ENCODE results near the gene BACH2. TPM values are rescaled to one million over a fixed set of nuclear protein-coding genes. Genes with fewer than 3 reads are reported as not detected.

BACH2 gene
- total and polyA plus RNA-seq, 5 donors, result 0.61 to 2.8 (median 1.5) TPM

GRCh38 chr6:89984926-89985750 lies 311.5 kb downstream of the BACH2 start:
- intact Hi-C loops (cut with DNase I), result no loop called here
- Histone ChIP-seq H3K4me3 (ENCODE audit: low read length) (no peak overlapping the region), H3K4me1 (ENCODE audit: control insufficient read depth, insufficient read depth, low read length) (peaks cover 11% of the 10 kb centered on the region), H3K9me3 (ENCODE audit: control insufficient read depth, low read length) (no peaks in the 10 kb centered on the region), H3K27ac (ENCODE audit: low read length) (peak overlapping the region; percentile 30), H3K27me3 (ENCODE audit: control insufficient read depth, insufficient read depth) (no peaks in the 10 kb centered on the region)
- ATAC-seq (peak; percentile 74 to 80), DNase-seq (peak; percentile 72 to 91 (median 87))
- WGBS, result 21% methylated on average over 12 of the region's 12 CpGs

- Histone ChIP-seq H3K27me3 (ENCODE audit: control insufficient read depth, insufficient read depth) (no peaks in the 10 kb centered on the region), H3K4me3 (ENCODE audit: low read length) (no peak overlapping the region), H3K9me3 (ENCODE audit: control insufficient read depth, low read length) (no peaks in the 10 kb centered on the region), H3K4me1 (ENCODE audit: control insufficient read depth, insufficient read depth, low read length) (peaks cover 5% of the 10 kb centered on the region), H3K27ac (ENCODE audit: low read length) (no peak overlapping the region)
- intact Hi-C loops (cut with DNase I), result no loop called here
- no peak for ATAC-seq
- no peak for DNase-seq
These were observed 316.3 kb downstream of the BACH2 start for GRCh38 chr6:89980353-89980752.

DNA sequence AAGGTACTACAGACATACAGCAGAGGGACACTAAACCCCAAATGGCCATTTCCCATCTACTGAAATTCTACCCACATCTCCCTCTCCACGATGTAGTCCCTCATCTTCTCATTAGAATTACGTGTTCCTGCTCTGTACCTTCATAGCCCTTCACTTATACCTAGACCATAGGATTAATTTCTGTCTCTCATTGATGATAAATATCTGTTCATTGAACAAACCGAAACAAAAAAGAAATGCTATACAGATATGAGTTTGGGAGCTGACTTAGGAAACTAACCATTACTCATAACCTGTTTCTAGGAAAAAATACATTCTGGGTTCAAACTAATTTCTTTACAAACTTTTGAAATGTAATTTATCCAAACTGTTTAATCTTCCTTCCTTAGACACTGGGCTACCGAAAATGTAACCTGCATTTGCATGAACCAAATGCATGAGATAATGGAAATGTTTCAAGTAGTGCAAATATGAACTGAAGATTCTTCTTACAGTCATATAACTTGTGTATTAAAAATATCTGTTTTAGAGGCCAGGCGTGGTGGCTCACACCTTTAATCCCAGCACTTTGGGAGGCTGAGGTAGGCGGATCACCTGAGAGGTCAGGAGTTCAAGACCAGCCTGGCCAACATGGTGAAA lies 317.0 kb downstream of the BACH2 start:
- H3K27ac ChIP-seq (ENCODE audit: low read length), result no peak overlapping the region
- WGBS, result 97% methylated on average over 6 of the region's 6 CpGs
- no peaks in the 10 kb centered on the region for H3K4me1 ChIP-seq (ENCODE audit: control insufficient read depth, insufficient read depth, low read length)
- DNase-seq, result no peak
- ATAC-seq, result no peak
- intact Hi-C loops (cut with DNase I), result loop anchor here in 3 of 4 donors (10.0 kb wide), 2 partner anchors 315 to 415 kb away; partner anchors contain the start of gene BACH2 (in 3 of the 3)
- no peaks in the 10 kb centered on the region for H3K9me3 ChIP-seq (ENCODE audit: control insufficient read depth, low read length)
- H3K4me3 ChIP-seq (ENCODE audit: low read length), result no peak overlapping the region
- no peaks in the 10 kb centered on the region for H3K27me3 ChIP-seq (ENCODE audit: control insufficient read depth, insufficient read depth)

GRCh38 chr6:89978749-89979145 lies 317.9 kb downstream of the BACH2 start:
- Histone ChIP-seq H3K4me3 (ENCODE audit: low read length) (no peak overlapping the region), H3K4me1 (ENCODE audit: control insufficient read depth, insufficient read depth, low read length) (no peaks in the 10 kb centered on the region), H3K27ac (ENCODE audit: low read length) (no peak overlapping the region), H3K9me3 (ENCODE audit: control insufficient read depth, low read length) (no peaks in the 10 kb centered on the region), H3K27me3 (ENCODE audit: control insufficient read depth, insufficient read depth) (no peaks in the 10 kb centered on the region)
- ATAC-seq (no peak), DNase-seq (no peak)
- WGBS, result 79% methylated on average over 5 of the region's 5 CpGs
- intact Hi-C loops (cut with DNase I), result loop anchor here in 3 of 4 donors (10.0 kb wide), 2 partner anchors 316 to 416 kb away; partner anchors contain the start of gene BACH2 (in 3 of the 3)

- no peak overlapping the region for H3K4me3 ChIP-seq (ENCODE audit: low read length)
- H3K27me3 ChIP-seq (ENCODE audit: control insufficient read depth, insufficient read depth), result no peaks in the 10 kb centered on the region
- no peak overlapping the region for H3K27ac ChIP-seq (ENCODE audit: low read length)
- WGBS, result 34% methylated on average over 8 of the region's 8 CpGs
- intact Hi-C loops (cut with DNase I), result loop anchor here in 3 of 4 donors (10.0 kb wide), 2 partner anchors 317 to 417 kb away; partner anchors contain the start of gene BACH2 (in 3 of the 3)
- DNase-seq (no peak), ATAC-seq (peak; percentile 51 to 70)
- no peaks in the 10 kb centered on the region for H3K9me3 ChIP-seq (ENCODE audit: control insufficient read depth, low read length)
- H3K4me1 ChIP-seq (ENCODE audit: control insufficient read depth, insufficient read depth, low read length), result no peaks in the 10 kb centered on the region
These were observed 318.6 kb downstream of the BACH2 start for GRCh38 chr6:89977808-89978748.

DNA sequence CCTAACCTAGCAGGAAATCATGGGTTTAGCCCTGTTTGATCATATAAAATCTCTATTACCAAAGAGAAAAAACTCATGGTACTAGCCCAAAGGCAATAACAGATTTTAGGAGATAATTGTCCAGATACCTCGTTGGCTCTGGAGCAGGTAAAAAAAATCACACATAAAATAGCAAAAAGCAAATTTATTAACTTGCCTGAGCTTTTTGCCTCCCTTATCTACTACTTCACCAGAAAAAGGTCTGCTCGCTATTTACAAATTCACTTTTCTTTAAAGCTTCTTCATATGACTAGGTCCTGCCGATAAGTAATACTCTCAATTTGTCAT lies 320.0 kb downstream of the BACH2 start:
- Histone ChIP-seq H3K27ac (ENCODE audit: low read length) (no peak overlapping the region), H3K4me1 (ENCODE audit: control insufficient read depth, insufficient read depth, low read length) (no peaks in the 10 kb centered on the region), H3K27me3 (ENCODE audit: control insufficient read depth, insufficient read depth) (no peaks in the 10 kb centered on the region), H3K9me3 (ENCODE audit: control insufficient read depth, low read length) (no peaks in the 10 kb centered on the region), H3K4me3 (ENCODE audit: low read length) (no peak overlapping the region)
- DNase-seq (no peak), ATAC-seq (no peak)
- 95% methylated on average over 3 of the region's 3 CpGs for WGBS
- intact Hi-C loops (cut with DNase I), result loop anchor here in 3 of 4 donors (10.0 kb wide), 2 partner anchors 318 to 418 kb away; partner anchors contain the start of gene BACH2 (in 3 of the 3)

GRCh38 chr6:89975991-89976693 lies 320.5 kb downstream of the BACH2 start:
- Histone ChIP-seq H3K27me3 (ENCODE audit: control insufficient read depth, insufficient read depth) (no peaks in the 10 kb centered on the region), H3K9me3 (ENCODE audit: control insufficient read depth, low read length) (no peaks in the 10 kb centered on the region), H3K4me1 (ENCODE audit: control insufficient read depth, insufficient read depth, low read length) (no peaks in the 10 kb centered on the region), H3K27ac (ENCODE audit: low read length) (no peak overlapping the region), H3K4me3 (ENCODE audit: low read length) (no peak overlapping the region)
- intact Hi-C loops (cut with DNase I), result loop anchor here in 3 of 4 donors (10.0 kb wide), 2 partner anchors 319 to 419 kb away; partner anchors contain the start of gene BACH2 (in 3 of the 3)
- ATAC-seq, result no peak
- 91% methylated on average over 12 of the region's 12 CpGs for WGBS
- DNase-seq, result no peak

DNA sequence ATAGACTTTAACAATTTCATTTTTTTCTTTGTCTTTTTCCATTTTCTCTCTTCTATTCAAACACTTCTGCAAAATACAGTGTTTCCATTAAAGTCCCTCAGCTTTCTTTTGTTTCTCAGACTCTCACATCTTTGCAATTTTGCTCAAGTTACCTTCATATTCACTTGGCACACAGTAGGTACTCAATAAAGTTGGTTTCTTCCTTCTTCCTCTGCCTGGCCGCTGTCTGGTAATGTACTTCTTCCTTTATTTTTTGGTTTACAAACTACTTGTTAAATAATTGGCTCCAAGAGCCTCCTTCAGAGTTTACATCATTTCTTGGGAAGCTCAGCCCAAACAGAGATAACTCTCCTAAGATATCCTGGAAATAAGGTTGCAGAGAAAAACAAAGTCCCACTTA lies 321.3 kb downstream of the BACH2 start:
- no peak overlapping the region for H3K4me3 ChIP-seq (ENCODE audit: low read length)
- DNase-seq (no peak), ATAC-seq (no peak)
- WGBS, result 52% methylated on average over 1 of the region's 1 CpG
- H3K27me3 ChIP-seq (ENCODE audit: control insufficient read depth, insufficient read depth), result no peaks in the 10 kb centered on the region
- no peaks in the 10 kb centered on the region for H3K9me3 ChIP-seq (ENCODE audit: control insufficient read depth, low read length)
- H3K27ac ChIP-seq (ENCODE audit: low read length), result no peak overlapping the region
- intact Hi-C loops (cut with DNase I), result loop anchor here in 3 of 4 donors (10.0 kb wide), 2 partner anchors 319 to 419 kb away; partner anchors contain the start of gene BACH2 (in 3 of the 3)
- H3K4me1 ChIP-seq (ENCODE audit: control insufficient read depth, insufficient read depth, low read length), result no peaks in the 10 kb centered on the region

DNA sequence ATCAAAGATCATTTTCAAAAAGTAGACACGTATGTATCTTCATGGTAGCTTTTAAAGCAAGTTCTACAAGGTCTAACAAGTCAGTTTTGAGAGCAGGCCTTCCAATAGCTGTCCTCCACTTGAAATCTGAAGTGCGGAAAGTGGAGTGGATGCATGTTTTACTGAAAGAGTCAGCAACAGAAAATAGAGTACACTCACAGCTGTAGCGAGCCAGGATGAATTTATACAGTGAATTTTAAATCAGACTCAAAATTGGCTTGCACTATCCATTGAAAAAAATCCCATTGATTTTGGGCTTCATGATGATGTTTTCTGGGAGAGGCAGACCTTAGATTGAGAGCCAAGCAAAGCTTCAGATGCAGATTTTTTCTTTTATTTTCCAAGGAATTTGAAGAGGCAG lies 321.8 kb downstream of the BACH2 start:
- intact Hi-C loops (cut with DNase I), result loop anchor here (5.0 to 10.0 kb wide), 3 partner anchors 320 to 422 kb away; partner anchors contain the start of gene BACH2 (in 3 of the 4)
- no peaks in the 10 kb centered on the region for H3K4me1 ChIP-seq (ENCODE audit: control insufficient read depth, insufficient read depth, low read length)
- H3K4me3 ChIP-seq (ENCODE audit: low read length), result no peak overlapping the region
- no peaks in the 10 kb centered on the region for H3K9me3 ChIP-seq (ENCODE audit: control insufficient read depth, low read length)
- H3K27ac ChIP-seq (ENCODE audit: low read length), result no peak overlapping the region
- WGBS, result 46% methylated on average over 3 of the region's 3 CpGs
- no peaks in the 10 kb centered on the region for H3K27me3 ChIP-seq (ENCODE audit: control insufficient read depth, insufficient read depth)
- DNase-seq, result no peak
- ATAC-seq, result peak; percentile 56 to 58

- Histone ChIP-seq H3K27me3 (ENCODE audit: control insufficient read depth, insufficient read depth) (no peaks in the 10 kb centered on the region), H3K4me3 (ENCODE audit: low read length) (no peak overlapping the region), H3K4me1 (ENCODE audit: control insufficient read depth, insufficient read depth, low read length) (no peaks in the 10 kb centered on the region), H3K27ac (ENCODE audit: low read length) (no peak overlapping the region), H3K9me3 (ENCODE audit: control insufficient read depth, low read length) (no peaks in the 10 kb centered on the region)
- DNase-seq, result peak in 1 of 3 donors; percentile 53
- ATAC-seq, result no peak
- intact Hi-C loops (cut with DNase I), result loop anchor here (5.0 to 10.0 kb wide), 3 partner anchors 323 to 425 kb away; partner anchors contain the start of gene BACH2 (in 3 of the 4)
- WGBS, result 90% methylated on average over 9 of the region's 9 CpGs
These were observed 324.6 kb downstream of the BACH2 start for GRCh38 chr6:89972025-89972381.

Data from right cardiac atrium (tissue), 5 donors.